ENCODE data around the gene PPL.

The PPL gene

DNA sequence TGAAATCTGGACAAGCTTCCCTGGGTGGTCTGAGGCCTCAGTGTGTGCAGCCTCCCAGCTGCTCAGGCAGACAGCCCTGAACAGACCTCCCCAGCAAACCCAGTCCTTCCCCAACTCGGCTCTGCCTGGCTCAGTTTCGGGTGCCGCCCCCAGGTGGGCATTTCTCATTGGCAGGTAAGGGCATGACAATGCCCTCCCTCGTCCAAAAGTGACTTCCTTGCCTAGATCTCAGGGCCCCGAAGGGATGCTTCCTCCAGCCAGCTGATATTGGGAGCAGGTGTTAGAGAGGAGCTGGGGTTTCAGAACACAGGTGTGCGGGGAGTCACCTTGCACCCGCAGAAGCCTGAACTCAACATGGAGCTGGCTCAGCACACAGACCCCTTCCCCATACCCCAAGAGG is 3.8 kb upstream of the PPL start:
- no peak for ATAC-seq (ENCODE audit: insufficient read depth, low read depth)
- H3K27ac ChIP-seq (ENCODE audit: low read length) = no peak overlapping the region
- H3K27me3 ChIP-seq (ENCODE audit: insufficient read depth, low read length, poor library complexity) = no peaks in the 10 kb centered on the region
- H3K9me3 ChIP-seq (ENCODE audit: insufficient read depth, low read length, severe bottlenecking) = no peaks in the 10 kb centered on the region
- no peak overlapping the region for H3K4me2 ChIP-seq (ENCODE audit: insufficient read depth, low read length)
- TF ChIP-seq, protein P1, sequence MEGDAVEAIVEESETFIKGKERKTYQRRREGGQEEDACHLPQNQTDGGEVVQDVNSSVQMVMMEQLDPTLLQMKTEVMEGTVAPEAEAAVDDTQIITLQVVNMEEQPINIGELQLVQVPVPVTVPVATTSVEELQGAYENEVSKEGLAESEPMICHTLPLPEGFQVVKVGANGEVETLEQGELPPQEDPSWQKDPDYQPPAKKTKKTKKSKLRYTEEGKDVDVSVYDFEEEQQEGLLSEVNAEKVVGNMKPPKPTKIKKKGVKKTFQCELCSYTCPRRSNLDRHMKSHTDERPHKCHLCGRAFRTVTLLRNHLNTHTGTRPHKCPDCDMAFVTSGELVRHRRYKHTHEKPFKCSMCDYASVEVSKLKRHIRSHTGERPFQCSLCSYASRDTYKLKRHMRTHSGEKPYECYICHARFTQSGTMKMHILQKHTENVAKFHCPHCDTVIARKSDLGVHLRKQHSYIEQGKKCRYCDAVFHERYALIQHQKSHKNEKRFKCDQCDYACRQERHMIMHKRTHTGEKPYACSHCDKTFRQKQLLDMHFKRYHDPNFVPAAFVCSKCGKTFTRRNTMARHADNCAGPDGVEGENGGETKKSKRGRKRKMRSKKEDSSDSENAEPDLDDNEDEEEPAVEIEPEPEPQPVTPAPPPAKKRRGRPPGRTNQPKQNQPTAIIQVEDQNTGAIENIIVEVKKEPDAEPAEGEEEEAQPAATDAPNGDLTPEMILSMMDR (IDR thresholded peaks at IDR 0.05; ENCODE audit: borderline replicate concordance, extremely low read depth, low read length, poor library complexity, severe bottlenecking) = no peak
- TF ChIP-seq EZH2 (IDR thresholded peaks at IDR 0.05; ENCODE audit: borderline replicate concordance, low read depth, low read length, severe bottlenecking) = no peak
- no peaks in the 10 kb centered on the region for H4K20me1 ChIP-seq (ENCODE audit: insufficient read depth, low read length)
- no peak overlapping the region for H3K4me3 ChIP-seq (ENCODE audit: low read depth in 1 of 2, low read length in 2 of 2)
- no peaks in the 10 kb centered on the region for H3K36me3 ChIP-seq (ENCODE audit: insufficient read depth, low read length)
- no peak overlapping the region for H2AFZ ChIP-seq (ENCODE audit: low read depth, low read length)
- H3K4me1 ChIP-seq (ENCODE audit: insufficient read depth, low read length) = no peaks in the 10 kb centered on the region
- DNase-seq = no peak
- H3K79me2 ChIP-seq (ENCODE audit: insufficient read depth, low read length) = no peaks in the 10 kb centered on the region
- H3K9ac ChIP-seq (ENCODE audit: low read depth, low read length) = no peak overlapping the region

- H3K4me1 ChIP-seq (ENCODE audit: insufficient read depth, low read length) = no peaks in the 10 kb centered on the region
- no peak overlapping the region for H3K27ac ChIP-seq (ENCODE audit: low read length)
- H3K36me3 ChIP-seq (ENCODE audit: insufficient read depth, low read length) = no peaks in the 10 kb centered on the region
- DNase-seq (no peak), ATAC-seq (ENCODE audit: insufficient read depth, low read depth) (no peak)
- TF ChIP-seq, protein P1 (IDR thresholded peaks at IDR 0.05; ENCODE audit: borderline replicate concordance, extremely low read depth, low read length, poor library complexity, severe bottlenecking) = no peak
- no peak for TF ChIP-seq EZH2 (IDR thresholded peaks at IDR 0.05; ENCODE audit: borderline replicate concordance, low read depth, low read length, severe bottlenecking)
- no peak overlapping the region for H3K4me3 ChIP-seq (ENCODE audit: low read depth in 1 of 2, low read length in 2 of 2)
- H2AFZ ChIP-seq (ENCODE audit: low read depth, low read length) = no peak overlapping the region
- H3K79me2 ChIP-seq (ENCODE audit: insufficient read depth, low read length) = no peaks in the 10 kb centered on the region
- no peaks in the 10 kb centered on the region for H3K27me3 ChIP-seq (ENCODE audit: insufficient read depth, low read length, poor library complexity)
- H3K4me2 ChIP-seq (ENCODE audit: insufficient read depth, low read length) = no peak overlapping the region
- H3K9ac ChIP-seq (ENCODE audit: low read depth, low read length) = no peak overlapping the region
- no peaks in the 10 kb centered on the region for H3K9me3 ChIP-seq (ENCODE audit: insufficient read depth, low read length, severe bottlenecking)
- 0 out of 2 replicates have a peak, but pooled peaks cover 3% of the 10 kb centered on the region for H4K20me1 ChIP-seq (ENCODE audit: insufficient read depth, low read length)
Observed at GRCh38 chr16:4938683-4939030, 1.7 kb upstream of the PPL start.

DNA sequence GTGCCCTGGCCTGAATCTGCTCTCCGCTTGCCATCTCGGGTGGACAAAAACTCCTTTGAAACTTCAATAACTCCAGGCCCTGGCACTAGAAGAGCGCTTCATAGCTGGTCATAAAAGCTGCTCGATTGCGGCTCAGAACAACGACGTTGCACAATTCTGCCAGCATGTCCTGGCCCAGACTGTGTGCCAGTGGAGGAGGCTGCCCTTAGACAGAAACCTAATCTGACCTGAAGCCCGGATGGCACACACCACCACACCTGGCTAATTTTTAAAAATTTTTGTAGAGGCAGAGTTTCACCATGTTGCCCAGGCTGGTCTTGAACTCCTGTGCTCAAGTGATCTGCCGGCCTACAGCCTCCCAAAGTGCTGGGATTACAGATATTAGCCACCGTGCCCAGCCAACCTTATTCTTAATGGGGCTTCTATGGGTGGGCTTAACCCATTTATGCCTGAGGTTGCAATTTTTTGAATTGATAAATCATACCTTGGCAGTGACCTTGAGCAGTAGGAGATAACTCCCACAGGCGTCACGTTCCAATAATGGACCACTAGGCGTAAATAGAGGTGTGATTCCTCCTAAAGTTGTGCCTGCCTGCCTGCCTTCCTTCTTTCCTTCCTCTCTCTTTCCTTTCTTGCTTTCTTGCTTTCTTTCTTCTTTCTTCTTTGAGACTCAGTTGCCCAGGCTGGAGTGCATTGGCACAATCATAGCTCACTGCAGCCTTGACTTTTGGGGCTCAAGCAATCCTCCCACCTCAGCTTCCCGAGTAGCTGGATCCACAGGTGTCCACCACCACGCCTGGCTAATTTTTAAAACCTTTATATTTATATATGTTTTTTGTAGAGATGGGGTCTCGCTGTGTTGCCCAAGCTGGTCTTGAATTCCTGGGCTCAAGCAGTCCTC is 1.1 kb upstream of the PPL start:
- Histone ChIP-seq H2AFZ (ENCODE audit: low read depth, low read length) (no peak overlapping the region), H3K4me1 (ENCODE audit: insufficient read depth, low read length) (no peaks in the 10 kb centered on the region)

More for the DNA sequence above, 1.1 kb upstream of the PPL start:
- H3K27ac ChIP-seq (ENCODE audit: low read length) = no peak overlapping the region
- no peaks in the 10 kb centered on the region for H3K36me3 ChIP-seq (ENCODE audit: insufficient read depth, low read length)
- DNase-seq (no peak), ATAC-seq (ENCODE audit: insufficient read depth, low read depth) (no peak)
- no peak for TF ChIP-seq EZH2 (IDR thresholded peaks at IDR 0.05; ENCODE audit: borderline replicate concordance, low read depth, low read length, severe bottlenecking)
- TF ChIP-seq, protein P1 (IDR thresholded peaks at IDR 0.05; ENCODE audit: borderline replicate concordance, extremely low read depth, low read length, poor library complexity, severe bottlenecking) = no peak
- H3K9me3 ChIP-seq (ENCODE audit: insufficient read depth, low read length, severe bottlenecking) = no peaks in the 10 kb centered on the region
- no peak overlapping the region for H3K4me3 ChIP-seq (ENCODE audit: low read depth in 1 of 2, low read length in 2 of 2)
- 0 out of 2 replicates have a peak, but pooled peaks cover 3% of the 10 kb centered on the region for H4K20me1 ChIP-seq (ENCODE audit: insufficient read depth, low read length)
- no peaks in the 10 kb centered on the region for H3K27me3 ChIP-seq (ENCODE audit: insufficient read depth, low read length, poor library complexity)
- H3K79me2 ChIP-seq (ENCODE audit: insufficient read depth, low read length) = no peaks in the 10 kb centered on the region
- no peak overlapping the region for H3K4me2 ChIP-seq (ENCODE audit: insufficient read depth, low read length)
- H3K9ac ChIP-seq (ENCODE audit: low read depth, low read length) = no peak overlapping the region

All from DND-41 (cell line).